Panc1 (cell line): Measurements from ENCODE around the gene EYS. TPM values are rescaled to one million over a fixed set of nuclear protein-coding genes. Genes with fewer than 3 reads are reported as not detected.

Experiments
- ATAC-seq: fragments of 200-7000 bp; cut with Tn5 transposase; 2 replicates; pipeline ENCODE4 v1.9.1; 2020; ENCODE audit warnings: mild to moderate bottlenecking, moderate library complexity
- BruUV-seq: library from RNA; stranded (reverse); fragments of 400-500 nt; replicated peaks from 2 replicates; lab custom pipeline; 2021; lab: Mats Ljungman, UMichigan
- CTCF ChIA-PET: fragments of 300-600 bp; sonication (Branson Sonifier 250); formaldehyde crosslinking; loops from one replicate; lab custom pipeline; 2022; ENCODE audit warnings: antibody characterized with exemption; lab: Charles Lee
- POLR2A ChIA-PET: fragments of 300-600 bp; sonication (Branson Sonifier 250); formaldehyde crosslinking; loops from one replicate; lab custom pipeline; 2022; ENCODE audit warnings: antibody characterized with exemption; lab: Charles Lee
- DNase-seq: peaks from one replicate; pipeline ENCODE4 v3.0.0-alpha.2; 2010; ENCODE audit warnings: low read depth, low spot score
- H3K27ac ChIP-seq: 2 replicates; pipeline ENCODE4 v1.5.1; 2011; ENCODE audit warnings: mild to moderate bottlenecking, low read length, inconsistent platforms
- H3K27me3 ChIP-seq: fragments of 200-500 bp; sonication (Bioruptor generic); 2 replicates; pipeline ENCODE4 v1.6.0; 2014; ENCODE audit warnings: low read length, inconsistent platforms; ENCODE audit not compliant: control insufficient read depth, insufficient read depth
- H3K36me3 ChIP-seq: fragments of 200-500 bp; sonication (Bioruptor generic); 2 replicates; pipeline ENCODE4 v1.5.1; 2014; ENCODE audit warnings: inconsistent platforms, mild to moderate bottlenecking, low read length, moderate library complexity; ENCODE audit not compliant: control insufficient read depth, insufficient read depth
- H3K4me1 ChIP-seq: 2 replicates; pipeline ENCODE4 v1.5.1; 2011; ENCODE audit warnings: inconsistent platforms, mild to moderate bottlenecking, low read length, moderate library complexity; ENCODE audit not compliant: control insufficient read depth, insufficient read depth
- H3K4me3 ChIP-seq, 2 experiments: 2 replicates each; pipeline ENCODE4 v1.5.1; 2011 to 2012; ENCODE audit warnings: low read depth in 2 of 2, low read length in 2 of 2, mild to moderate bottlenecking in 2 of 2, inconsistent platforms in 1 of 2, moderate library complexity in 1 of 2
- H3K9me3 ChIP-seq: fragments of 200-500 bp; sonication (Bioruptor generic); 2 replicates; pipeline ENCODE4 v1.5.1; 2014; ENCODE audit warnings: low read depth, mild to moderate bottlenecking, inconsistent platforms, low read length, moderate library complexity; ENCODE audit not compliant: control insufficient read depth, insufficient read depth
- CTCF ChIP-seq: fragments of 450-650 bp; IDR thresholded peaks from 2 replicates; pipeline ENCODE4 v1.5.1; 2017; ENCODE audit warnings: mild to moderate bottlenecking
- POLR2AphosphoS5 ChIP-seq: IDR thresholded peaks from 2 replicates; pipeline ENCODE4 v1.6.1; 2012; ENCODE audit warnings: mild to moderate bottlenecking, low read depth, low read length, moderate library complexity
- REST ChIP-seq, 2 experiments: IDR thresholded peaks; 2 replicates each; pipeline ENCODE4 v1.6.1; 2011 to 2012; ENCODE audit warnings: low read depth in 2 of 2, control low read depth in 1 of 2, low read length in 1 of 2, mild to moderate bottlenecking in 1 of 2, moderate library complexity in 1 of 2; ENCODE audit not compliant: insufficient read depth in 1 of 2
- SIN3A ChIP-seq: IDR thresholded peaks from 2 replicates; pipeline ENCODE4 v1.6.1; 2012; ENCODE audit warnings: low read depth, mild to moderate bottlenecking, low read length, moderate library complexity, borderline replicate concordance; ENCODE audit not compliant: insufficient read depth
- TCF7L2 ChIP-seq: IDR thresholded peaks from 2 replicates; pipeline ENCODE4 v1.6.1; 2011; ENCODE audit warnings: mild to moderate bottlenecking, low read depth, low read length, inconsistent platforms
- in situ Hi-C: cut with HindIII; loops from 2 replicates; pipeline ENCODE4 v1.10.0; 2016; ENCODE audit warnings: low sequenced_read_pairs, low pct_unique_long_range_greater_than_20kb
- intact Hi-C: fragments of 100-400 bp; cut with micrococcal nuclease; formaldehyde crosslinking; loops from one replicate; pipeline ENCODE4 v1.10.0; 2022; ENCODE audit not compliant: unreplicated experiment
- total RNA-seq: library from RNA; stranded (reverse); gene quantifications from one replicate; pipeline ENCODE4 v1.2.1, GENCODE V29; 2021; ENCODE audit not compliant: unreplicated experiment

The EYS gene
- total RNA-seq, 1 experiment from 2014 or later, result not detected

GRCh38 chr6:63683071-63683603 is 2023.9 kb downstream of the EYS start:
- ChIA-PET POLR2A (interaction anchor here (0.7 kb wide), 1 partner anchor 47 kb away, joined by 5 read pairs; no protein-coding TSS in a partner anchor), CTCF (no interaction called here)
- ATAC-seq (no peak), DNase-seq (no peak)
- no peaks in the 10 kb centered on the region for H3K9me3 ChIP-seq
- H3K4me1 ChIP-seq, result no peaks in the 10 kb centered on the region
- no peak overlapping the region for H3K27ac ChIP-seq
- in situ Hi-C loops, result no loop called here
- H3K27me3 ChIP-seq, result no peaks in the 10 kb centered on the region
- BruUV-seq, result no TSS peak
- H3K36me3 ChIP-seq, result peaks cover 14% of the 10 kb centered on the region
- H3K4me3 ChIP-seq, result no peak overlapping the region
- no peak for TF ChIP-seq CTCF
- TF ChIP-seq TCF7L2, result no peak
- TF ChIP-seq POLR2AphosphoS5, result no peak
- no peak for TF ChIP-seq REST (IDR thresholded peaks at IDR 0.05; ENCODE audit: insufficient read depth in 1 of 2, low read depth in 2 of 2, low read length in 1 of 2)
- no peak for TF ChIP-seq SIN3A
- intact Hi-C loops, result no loop called here

- no peak for ATAC-seq
- POLR2A ChIA-PET, result no interaction called here
- DNase-seq, result no peak
- Histone ChIP-seq H3K36me3 (no peaks in the 10 kb centered on the region), H3K4me3 (no peak overlapping the region), H3K27ac (no peak overlapping the region), H3K4me1 (no peaks in the 10 kb centered on the region), H3K9me3 (no peaks in the 10 kb centered on the region), H3K27me3 (no peaks in the 10 kb centered on the region)
- TF ChIP-seq REST (IDR thresholded peaks at IDR 0.05; ENCODE audit: insufficient read depth in 1 of 2, low read depth in 2 of 2, low read length in 1 of 2), result no peak
- no peak for TF ChIP-seq TCF7L2
- no peak for TF ChIP-seq SIN3A
- TF ChIP-seq POLR2AphosphoS5, result no peak
- no peak for TF ChIP-seq CTCF
- no TSS peak for BruUV-seq
- CTCF ChIA-PET, result no interaction called here
- in situ Hi-C loops (no loop called here), intact Hi-C loops (no loop called here)
These were observed 2029.7 kb downstream of the EYS start for GRCh38 chr6:63677282-63677681.
